Lung (tissue), 12 donors: Measurements from ENCODE around the gene LENG1. TPM values are rescaled to one million over a fixed set of nuclear protein-coding genes. Genes with fewer than 3 reads are reported as not detected.

Source experiments
- ATAC-seq: fragments of 200-7000 bp; cut with Tn5 transposase; one replicate; pipeline ENCODE4 v1.9.1; 2020; ENCODE audit warnings: moderate number of reproducible peaks; ENCODE audit not compliant: insufficient read depth, low FRiP score
- DNase-seq, 3 donors: peaks; one replicate each; pipeline ENCODE4 v3.0.0-alpha.2; 2013 to 2017
- H3K27ac ChIP-seq, 2 donors: one replicate each; pipeline ENCODE4 v1.5.1; 2013; ENCODE audit warnings: mild to moderate bottlenecking in 2 of 2, moderate library complexity in 2 of 2, control low read depth in 1 of 2, inconsistent platforms in 1 of 2, low read depth in 1 of 2, low read length in 1 of 2
- H3K27me3 ChIP-seq, 3 donors: one replicate each; pipeline ENCODE4 v1.5.1; 2013; ENCODE audit warnings: low read length in 2 of 3; ENCODE audit not compliant: control insufficient read depth in 3 of 3, insufficient read depth in 3 of 3
- H3K36me3 ChIP-seq, 4 donors: one replicate each; pipeline ENCODE4 v1.5.1; 2013; ENCODE audit warnings: low read length in 4 of 4, mild to moderate bottlenecking in 1 of 4, moderate library complexity in 1 of 4; ENCODE audit not compliant: control insufficient read depth in 4 of 4, insufficient read depth in 4 of 4
- H3K4me1 ChIP-seq, 5 donors: one replicate each; pipeline ENCODE4 v1.5.1; 2013; ENCODE audit warnings: low read length in 5 of 5, mild to moderate bottlenecking in 2 of 5, moderate library complexity in 1 of 5; ENCODE audit not compliant: control insufficient read depth in 5 of 5, insufficient read depth in 5 of 5
- H3K4me3 ChIP-seq: one replicate; pipeline ENCODE4 v1.5.1; 2013; ENCODE audit warnings: mild to moderate bottlenecking, control low read depth, moderate library complexity
- H3K9ac ChIP-seq, 2 donors: one replicate each; pipeline ENCODE4 v1.5.1; 2013; ENCODE audit warnings: low read length in 2 of 2, control low read depth in 1 of 2; ENCODE audit not compliant: insufficient read depth in 1 of 2
- H3K9me3 ChIP-seq, 4 donors: one replicate each; pipeline ENCODE4 v1.5.1; 2013; ENCODE audit warnings: low read length in 3 of 4, mild to moderate bottlenecking in 1 of 4, moderate library complexity in 1 of 4; ENCODE audit not compliant: control insufficient read depth in 4 of 4, insufficient read depth in 3 of 4
- CTCF ChIP-seq: IDR thresholded peaks from 2 replicates; pipeline ENCODE4 v1.5.1; 2012; ENCODE audit warnings: mild to moderate bottlenecking; ENCODE audit errors: control extremely low read depth, extremely low read depth
- WGBS, 2 donors: extraction: QIAGEN DNeasy Blood & Tissue Kit; methylation state at CpG; one replicate each; pipeline ENCODE4 v1.1.7; 2013; 5-methylcytosine and 5-hydroxymethylcytosine counted together
- polyA plus RNA-seq, 2 donors: library from polyadenylated mRNA; stranded (reverse); fragments of 200-250 nt; gene quantifications; one replicate each; pipeline ENCODE4 v1.2.1, GENCODE V29; 2013
- total RNA-seq, 2 donors: library from RNA; depleted of rRNA in 1 of 2; stranded (reverse); fragments of >200 nt in 1 of 2; gene quantifications; one replicate each; pipeline ENCODE4 v1.2.1, GENCODE V29; 2014 to 2021
- donor health status: control.
- donor health status: control.
- donor health status: Bipolar disorder and iron deficiency.
- donor health status: healthy.
- donor health status: DM: yes; HTN: yes; CAD: no.

LENG1 gene
- total and polyA plus RNA-seq, 4 donors: 3.8 to 17.1 (median 8.2) TPM

DNA sequence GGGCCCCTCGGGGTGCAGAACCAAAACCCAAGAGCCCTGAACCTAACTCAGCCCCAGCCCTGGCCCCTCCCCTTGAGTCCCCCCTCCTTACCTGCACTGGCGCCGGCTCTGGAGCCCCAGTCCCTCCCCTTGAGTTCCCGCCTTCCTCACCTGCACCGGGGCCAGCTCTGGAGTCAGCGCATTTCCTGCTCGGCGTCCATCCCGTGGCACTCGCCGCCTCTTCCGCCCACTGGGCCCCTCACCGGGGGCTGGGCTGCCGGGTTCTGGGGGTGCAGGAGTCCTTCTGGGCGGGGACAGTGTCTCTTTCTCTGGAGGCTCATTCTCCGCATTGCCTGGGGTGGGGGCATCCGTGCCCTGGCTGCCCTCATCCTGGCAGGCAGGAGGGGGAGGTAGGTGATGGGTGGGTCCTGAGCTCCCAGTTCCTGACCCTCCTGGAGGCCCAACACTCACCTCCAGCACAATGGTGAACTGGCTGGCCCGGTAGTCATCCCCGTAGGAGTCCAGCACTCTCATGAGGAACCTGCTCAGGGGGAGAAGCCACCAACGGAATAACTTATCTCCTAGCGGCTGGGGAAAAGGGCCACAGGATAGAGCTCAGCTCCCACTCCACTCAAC lies 51.5 kb downstream of the LENG1 start:
- no peak for ATAC-seq
- 85 to 87% methylated on average over 21 of the region's 21 CpGs for WGBS, 2 donors
- H3K4me3 ChIP-seq: no peak overlapping the region
- peaks cover 8 to 49% (median 14%) of the 10 kb centered on the region in 4 donors for H3K36me3 ChIP-seq
- no peak for DNase-seq
- no peak overlapping the region for H3K27ac ChIP-seq
- no peak overlapping the region for H3K9ac ChIP-seq
- H3K9me3 ChIP-seq: no peaks in the 10 kb centered on the region
- H3K4me1 ChIP-seq: peaks cover 0 to 6% (median 0%) of the 10 kb centered on the region in 5 donors
- no peaks in the 10 kb centered on the region for H3K27me3 ChIP-seq
- no peak for TF ChIP-seq CTCF

- Histone ChIP-seq H3K27me3 (no peaks in the 10 kb centered on the region), H3K36me3 (peaks cover 8 to 47% (median 14%) of the 10 kb centered on the region in 4 donors), H3K9ac (no peak overlapping the region), H3K9me3 (no peaks in the 10 kb centered on the region), H3K27ac (no peak overlapping the region), H3K4me1 (peaks cover 0 to 6% (median 0%) of the 10 kb centered on the region in 5 donors), H3K4me3 (no peak overlapping the region)
- TF ChIP-seq CTCF: no peak
- 89 to 91% methylated on average over 15 of the region's 15 CpGs for WGBS, 2 donors
- ATAC-seq (no peak), DNase-seq (no peak)
Measured at GRCh38 chr19:54106716-54107115, 52.8 kb downstream of the LENG1 start.

DNA sequence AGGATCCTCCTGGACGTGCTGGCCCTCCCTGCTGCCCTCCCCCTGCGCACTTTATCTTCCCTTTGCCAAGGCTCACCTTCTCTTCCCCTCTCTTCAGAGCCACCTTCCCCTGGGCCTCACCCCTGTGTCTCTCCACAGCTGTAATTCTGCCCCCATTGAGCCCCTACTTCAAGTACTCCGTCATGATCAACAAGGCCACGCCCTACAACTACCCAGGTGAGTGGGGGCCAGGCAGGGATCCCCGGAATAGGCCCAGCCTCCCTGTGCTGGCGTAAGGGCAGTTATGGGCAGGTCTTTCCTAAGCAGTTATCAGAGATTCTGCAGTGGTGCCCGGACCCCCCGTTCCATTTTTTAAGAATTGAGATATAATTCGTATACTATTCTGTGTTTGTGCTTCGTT lies 53.7 kb downstream of the LENG1 start:
- peaks cover 8 to 43% (median 12%) of the 10 kb centered on the region in 4 donors for H3K36me3 ChIP-seq
- ATAC-seq: no peak
- H3K9ac ChIP-seq: no peak overlapping the region

More for the DNA sequence above, 53.7 kb downstream of the LENG1 start:
- Histone ChIP-seq H3K4me3 (no peak overlapping the region), H3K27ac (no peak overlapping the region), H3K27me3 (no peaks in the 10 kb centered on the region), H3K9me3 (no peaks in the 10 kb centered on the region), H3K4me1 (peaks cover 0 to 6% (median 0%) of the 10 kb centered on the region in 5 donors)
- WGBS, 2 donors: 86 to 92% methylated on average over 10 of the region's 10 CpGs
- TF ChIP-seq CTCF: no peak
- DNase-seq: no peak

Other genes with a start within 250 kb of the LENG1 start
- under 1 TPM in 1 of 2 donors, not detected in 1; 0.15 TPM for gene CACNG8, start 196.8 kb downstream of the LENG1 start, total RNA-seq
- under 1 TPM; 0.01 to 0.06 TPM for gene CACNG8, start 196.8 kb downstream of the LENG1 start, polyA plus RNA-seq
- gene CACNG6, start 168.1 kb downstream of the LENG1 start, total RNA-seq: 1 to 10 TPM; 4.1 to 8.6 TPM
- gene CACNG6, start 168.1 kb downstream of the LENG1 start, polyA plus RNA-seq: 1 to 10 TPM; 2.4 to 3.4 TPM
- gene VSTM1, start 95.8 kb downstream of the LENG1 start, total RNA-seq: 1 to 10 TPM; 1.4 to 3.6 TPM
- gene VSTM1, start 95.8 kb downstream of the LENG1 start, polyA plus RNA-seq: 1 to 10 TPM in 1 of 2 donors, not detected in 1; 4.5 TPM
- gene TARM1, start 78.4 kb downstream of the LENG1 start, total RNA-seq: under 1 TPM in 1 of 2 donors, not detected in 1; 0.71 TPM
- under 1 TPM in 1 of 2 donors, not detected in 1; 0.60 TPM for gene TARM1, start 78.4 kb downstream of the LENG1 start, polyA plus RNA-seq
- gene OSCAR, start 58.9 kb downstream of the LENG1 start, total RNA-seq: 10 to 100 TPM in 1 of 2 donors, 1 to 10 TPM in 1; 4.4 to 77.4 TPM
- 10 to 100 TPM; 25.8 to 73.0 TPM for gene OSCAR, start 58.9 kb downstream of the LENG1 start, polyA plus RNA-seq
- gene NDUFA3, start 56.9 kb downstream of the LENG1 start, total RNA-seq: 100 to 1,000 TPM in 1 of 2 donors, 10 to 100 TPM in 1; 12.8 to 137 TPM
- 100 to 1,000 TPM in 1 of 2 donors, 10 to 100 TPM in 1; 94.5 to 548 TPM for gene NDUFA3, start 56.9 kb downstream of the LENG1 start, polyA plus RNA-seq
- 10 to 100 TPM; 12.1 to 25.5 TPM for gene TFPT, start 44.1 kb downstream of the LENG1 start, total RNA-seq
- 10 to 100 TPM; 19.8 to 32.9 TPM for gene TFPT, start 44.1 kb downstream of the LENG1 start, polyA plus RNA-seq
- gene PRPF31, start 44.0 kb downstream of the LENG1 start, total RNA-seq: 10 to 100 TPM; 34.1 to 54.0 TPM
- 10 to 100 TPM; 49.4 to 54.1 TPM for gene PRPF31, start 44.0 kb downstream of the LENG1 start, polyA plus RNA-seq
- gene CNOT3, start 22.0 kb downstream of the LENG1 start, total RNA-seq: 10 to 100 TPM; 23.5 to 40.4 TPM
- 10 to 100 TPM; 26.5 to 31.2 TPM for gene CNOT3, start 22.0 kb downstream of the LENG1 start, polyA plus RNA-seq
- gene TMC4, start 13.4 kb upstream of the LENG1 start, total RNA-seq: 10 to 100 TPM; 40.8 to 81.0 TPM
- gene TMC4, start 13.4 kb upstream of the LENG1 start, polyA plus RNA-seq: 10 to 100 TPM; 26.1 to 26.9 TPM
- gene MBOAT7, start 29.9 kb upstream of the LENG1 start, total RNA-seq: 10 to 100 TPM; 54.0 to 92.6 TPM
- gene MBOAT7, start 29.9 kb upstream of the LENG1 start, polyA plus RNA-seq: 100 to 1,000 TPM in 1 of 2 donors, 10 to 100 TPM in 1; 39.0 to 154 TPM
- gene TSEN34, start 31.6 kb upstream of the LENG1 start, total RNA-seq: 10 to 100 TPM; 44.5 to 65.8 TPM
- gene TSEN34, start 31.6 kb upstream of the LENG1 start, polyA plus RNA-seq: 100 to 1,000 TPM in 1 of 2 donors, 10 to 100 TPM in 1; 38.0 to 102 TPM
- gene RPS9, start 41.1 kb upstream of the LENG1 start, total RNA-seq: 1,000 to 10,000 TPM; 1,423 to 2,363 TPM
- gene RPS9, start 41.1 kb upstream of the LENG1 start, polyA plus RNA-seq: 1,000 to 10,000 TPM; 3,202 to 3,651 TPM
- 10 to 100 TPM; 23.0 to 88.0 TPM for gene LILRB3, start 63.3 kb upstream of the LENG1 start, total RNA-seq
- 100 to 1,000 TPM in 1 of 2 donors, 10 to 100 TPM in 1; 26.4 to 282 TPM for gene LILRB3, start 63.3 kb upstream of the LENG1 start, polyA plus RNA-seq
- gene LILRA6, start 83.1 kb upstream of the LENG1 start, total RNA-seq: 10 to 100 TPM in 1 of 2 donors, 1 to 10 TPM in 1; 5.3 to 25.0 TPM
- 10 to 100 TPM in 1 of 2 donors, 1 to 10 TPM in 1; 7.9 to 91.7 TPM for gene LILRA6, start 83.1 kb upstream of the LENG1 start, polyA plus RNA-seq
- gene LILRB5, start 97.6 kb upstream of the LENG1 start, total RNA-seq: 1 to 10 TPM; 2.2 to 5.8 TPM
- 1 to 10 TPM; 3.2 to 3.8 TPM for gene LILRB5, start 97.6 kb upstream of the LENG1 start, polyA plus RNA-seq
- 10 to 100 TPM in 1 of 2 donors, 1 to 10 TPM in 1; 9.1 to 44.7 TPM for gene LILRB2, start 121.4 kb upstream of the LENG1 start, total RNA-seq
- gene LILRB2, start 121.4 kb upstream of the LENG1 start, polyA plus RNA-seq: 100 to 1,000 TPM in 1 of 2 donors, 10 to 100 TPM in 1; 11.0 to 202 TPM
- 10 to 100 TPM in 1 of 2 donors, 1 to 10 TPM in 1; 5.9 to 41.2 TPM for gene LILRA5, start 153.4 kb upstream of the LENG1 start, total RNA-seq
- gene LILRA5, start 153.4 kb upstream of the LENG1 start, polyA plus RNA-seq: 100 to 1,000 TPM in 1 of 2 donors, 10 to 100 TPM in 1; 11.2 to 262 TPM
- 1 to 10 TPM in 1 of 2 donors, under 1 TPM in 1; 0.60 to 1.4 TPM for gene LILRA4, start 179.4 kb upstream of the LENG1 start, total RNA-seq
- under 1 TPM; 0.08 to 0.46 TPM for gene LILRA4, start 179.4 kb upstream of the LENG1 start, polyA plus RNA-seq
- 100 to 1,000 TPM in 1 of 2 donors, 10 to 100 TPM in 1; 27.4 to 123 TPM for gene LAIR1, start 205.2 kb upstream of the LENG1 start, total RNA-seq
- gene LAIR1, start 205.2 kb upstream of the LENG1 start, polyA plus RNA-seq: 100 to 1,000 TPM in 1 of 2 donors, 10 to 100 TPM in 1; 31.6 to 253 TPM